Measurements from ENCODE around the gene PPP3CB.

- TF ChIP-seq CTCF (IDR thresholded peaks at IDR 0.05) (no peak), EZH2 (IDR thresholded peaks at IDR 0.05; ENCODE audit: borderline replicate concordance, insufficient read depth, low read depth, low read length, poor library complexity, severe bottlenecking) (no peak)
These were observed 469 bp downstream of the PPP3CB start for GRCh38 chr10:73495226-73495883.

All from B cell (primary cell).